Loucy (cell line): ENCODE measurements around the gene ALPK3.

Source experiments
- H2AFZ ChIP-seq: fragments of 200-600 bp; sonication (generic); 2 replicates; pipeline ENCODE4 v1.6.0; 2016; ENCODE audit warnings: antibody characterized with exemption, mild to moderate bottlenecking, low read length, moderate library complexity
- H3F3A ChIP-seq: fragments of 200-600 bp; 2 replicates; pipeline ENCODE4 v1.6.0; 2016; ENCODE audit warnings: antibody characterized with exemption, low read depth, mild to moderate bottlenecking
- H3K27me3 ChIP-seq: fragments of 200-600 bp; sonication (generic); 2 replicates; pipeline ENCODE4 v1.6.1; 2014; ENCODE audit warnings: low read length, mild to moderate bottlenecking; ENCODE audit not compliant: insufficient read depth, poor library complexity, severe bottlenecking
- H3K36me3 ChIP-seq: fragments of 200-600 bp; sonication (generic); 2 replicates; pipeline ENCODE4 v1.6.1; 2016; ENCODE audit warnings: low read length; ENCODE audit not compliant: insufficient read depth
- H3K4me1 ChIP-seq: fragments of 200-600 bp; sonication (generic); 2 replicates; pipeline ENCODE4 v1.5.1; 2014; ENCODE audit warnings: low read length, mild to moderate bottlenecking; ENCODE audit not compliant: insufficient read depth, poor library complexity, severe bottlenecking
- H3K4me2 ChIP-seq: fragments of 200-600 bp; sonication (generic); 2 replicates; pipeline ENCODE4 v1.6.0; 2014; ENCODE audit warnings: antibody characterized with exemption, low read length, low read depth, mild to moderate bottlenecking; ENCODE audit not compliant: poor library complexity, severe bottlenecking
- H3K4me3 ChIP-seq: fragments of 200-600 bp; sonication (generic); 2 replicates; pipeline ENCODE4 v1.5.1; 2014; ENCODE audit warnings: low read length, mild to moderate bottlenecking, mixed read lengths; ENCODE audit not compliant: poor library complexity, severe bottlenecking
- H3K79me2 ChIP-seq: fragments of 200-600 bp; sonication (generic); 2 replicates; pipeline ENCODE4 v1.6.1; 2014; ENCODE audit warnings: low read length; ENCODE audit not compliant: insufficient read depth
- H3K9ac ChIP-seq: fragments of 200-600 bp; sonication (generic); 2 replicates; pipeline ENCODE4 v1.6.0; 2014; ENCODE audit warnings: mild to moderate bottlenecking, low read depth, low read length, moderate library complexity; ENCODE audit not compliant: poor library complexity, severe bottlenecking
- H3K9me2 ChIP-seq: fragments of 200-600 bp; sonication (generic); replicated peaks from 2 replicates; pipeline ENCODE4 v1.6.1; 2016; ENCODE audit warnings: low read depth, low read length, mixed read lengths
- H3K9me3 ChIP-seq: fragments of 200-600 bp; sonication (generic); 2 replicates; pipeline ENCODE4 v1.6.1; 2014; ENCODE audit warnings: mild to moderate bottlenecking, antibody characterized with exemption, low read length, low read depth; ENCODE audit not compliant: insufficient read depth
- H4K20me1 ChIP-seq: fragments of 200-600 bp; sonication (generic); 2 replicates; pipeline ENCODE4 v1.6.0; 2014; ENCODE audit warnings: antibody characterized with exemption, low read length, mild to moderate bottlenecking; ENCODE audit not compliant: insufficient read depth, poor library complexity, severe bottlenecking
- EZH2phosphoT487 ChIP-seq: fragments of 200-600 bp; IDR thresholded peaks from 2 replicates; pipeline ENCODE4 v1.6.1; 2018; ENCODE audit warnings: antibody characterized with exemption, mild to moderate bottlenecking, moderate library complexity, borderline replicate concordance
- TF ChIP-seq, protein P1 (sequence below): fragments of 200-600 bp; sonication (generic); conservative IDR thresholded peaks from 2 replicates; pipeline ENCODE4 v1.5.1; 2014; ENCODE audit warnings: mild to moderate bottlenecking, antibody characterized with exemption, low read length

Gene ALPK3

DNA sequence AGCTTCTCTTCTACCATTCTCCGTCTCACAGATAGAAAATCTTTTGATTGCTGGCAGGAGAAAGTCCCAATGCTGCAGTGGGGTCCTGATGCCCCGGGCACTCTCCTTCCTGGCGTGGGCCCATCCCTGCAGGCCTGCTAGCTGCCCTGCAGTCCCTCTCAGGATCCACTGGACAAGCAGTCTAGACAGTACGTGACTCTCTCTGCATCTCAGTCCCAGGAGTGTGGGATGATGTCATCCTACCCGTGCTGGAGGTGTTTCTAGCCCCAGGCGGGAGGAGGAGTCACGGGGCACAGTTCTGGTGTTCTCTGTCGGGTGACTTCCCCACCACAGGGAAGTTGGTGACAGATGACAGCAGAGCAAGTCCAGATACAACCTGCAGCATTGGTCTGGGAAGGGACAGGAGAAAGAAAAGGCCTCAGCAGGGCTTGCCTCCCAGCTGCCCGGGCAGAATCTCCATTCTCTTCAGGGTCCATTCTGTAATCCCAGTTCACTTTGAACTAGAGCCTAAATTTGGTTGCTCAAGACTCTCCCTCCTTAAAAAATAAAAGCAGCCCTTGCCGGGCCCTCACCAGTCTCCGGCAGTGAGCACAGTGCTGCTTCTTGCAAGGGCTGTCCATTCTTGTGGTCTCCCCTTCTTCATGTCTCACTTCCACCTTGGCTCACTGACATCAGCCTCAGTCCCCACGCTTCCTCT, 97.9 kb downstream of the ALPK3 start:
- Histone ChIP-seq H3K27me3 (no peaks in the 10 kb centered on the region), H3K36me3 (no peaks in the 10 kb centered on the region), H3K9me2 (no peaks in the 10 kb centered on the region), H3K4me1 (peaks cover 17% of the 10 kb centered on the region), H4K20me1 (no peaks in the 10 kb centered on the region), H3K79me2 (no peaks in the 10 kb centered on the region), H2AFZ (peak overlapping the region; percentile 44), H3K9ac (peak overlapping the region; percentile 1), H3K9me3 (no peaks in the 10 kb centered on the region), H3F3A (no peaks in the 10 kb centered on the region), H3K4me3 (peak overlapping the region; percentile 1), H3K4me2 (peak overlapping the region; percentile 56)
- TF ChIP-seq, protein P1, sequence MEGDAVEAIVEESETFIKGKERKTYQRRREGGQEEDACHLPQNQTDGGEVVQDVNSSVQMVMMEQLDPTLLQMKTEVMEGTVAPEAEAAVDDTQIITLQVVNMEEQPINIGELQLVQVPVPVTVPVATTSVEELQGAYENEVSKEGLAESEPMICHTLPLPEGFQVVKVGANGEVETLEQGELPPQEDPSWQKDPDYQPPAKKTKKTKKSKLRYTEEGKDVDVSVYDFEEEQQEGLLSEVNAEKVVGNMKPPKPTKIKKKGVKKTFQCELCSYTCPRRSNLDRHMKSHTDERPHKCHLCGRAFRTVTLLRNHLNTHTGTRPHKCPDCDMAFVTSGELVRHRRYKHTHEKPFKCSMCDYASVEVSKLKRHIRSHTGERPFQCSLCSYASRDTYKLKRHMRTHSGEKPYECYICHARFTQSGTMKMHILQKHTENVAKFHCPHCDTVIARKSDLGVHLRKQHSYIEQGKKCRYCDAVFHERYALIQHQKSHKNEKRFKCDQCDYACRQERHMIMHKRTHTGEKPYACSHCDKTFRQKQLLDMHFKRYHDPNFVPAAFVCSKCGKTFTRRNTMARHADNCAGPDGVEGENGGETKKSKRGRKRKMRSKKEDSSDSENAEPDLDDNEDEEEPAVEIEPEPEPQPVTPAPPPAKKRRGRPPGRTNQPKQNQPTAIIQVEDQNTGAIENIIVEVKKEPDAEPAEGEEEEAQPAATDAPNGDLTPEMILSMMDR: no peak
- no peak for TF ChIP-seq EZH2phosphoT487

- no peaks in the 10 kb centered on the region for H3K27me3 ChIP-seq
- no peaks in the 10 kb centered on the region for H3K79me2 ChIP-seq
- H3K9me3 ChIP-seq: no peaks in the 10 kb centered on the region
- peak overlapping the region; percentile 56 for H3K4me2 ChIP-seq
- no peaks in the 10 kb centered on the region for H3K9me2 ChIP-seq
- TF ChIP-seq, protein P1: no peak
- no peak for TF ChIP-seq EZH2phosphoT487
- H2AFZ ChIP-seq: peak overlapping the region; percentile 44; the same call in 1 of the 2 replicates
- no peaks in the 10 kb centered on the region for H4K20me1 ChIP-seq
- peaks cover 17% of the 10 kb centered on the region for H3K4me1 ChIP-seq
- H3K9ac ChIP-seq: peak overlapping the region; percentile 1
- H3K4me3 ChIP-seq: no peak overlapping the region
- no peaks in the 10 kb centered on the region for H3K36me3 ChIP-seq
- H3F3A ChIP-seq: no peaks in the 10 kb centered on the region
Observed at GRCh38 chr15:84915606-84915958, 98.4 kb downstream of the ALPK3 start.

DNA sequence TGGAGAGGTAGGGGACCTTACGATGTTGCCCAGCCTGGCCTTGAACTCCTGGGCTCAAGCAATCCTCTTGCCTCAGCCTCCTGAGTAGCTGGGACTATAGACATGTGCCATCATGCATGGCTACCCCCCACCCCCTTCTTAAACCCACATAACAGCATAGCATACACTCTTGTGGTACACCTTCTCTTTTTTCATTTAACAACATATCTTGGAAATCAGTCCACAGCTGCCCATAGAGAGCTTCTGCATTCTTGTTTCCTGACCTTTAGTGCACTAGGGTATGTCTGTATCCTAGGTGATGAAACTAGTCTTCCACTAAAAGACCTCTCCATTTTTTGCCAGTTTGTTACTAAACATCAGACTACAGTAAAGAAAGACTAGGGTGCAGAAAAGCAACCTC, 100.3 kb downstream of the ALPK3 start:
- Histone ChIP-seq H3K9me2 (no peaks in the 10 kb centered on the region), H2AFZ (no peak overlapping the region), H4K20me1 (no peaks in the 10 kb centered on the region), H3K9ac (no peak overlapping the region), H3K27me3 (no peaks in the 10 kb centered on the region), H3K4me1 (peaks cover 17% of the 10 kb centered on the region), H3K79me2 (no peaks in the 10 kb centered on the region), H3K4me3 (no peak overlapping the region), H3K4me2 (no peak overlapping the region), H3K36me3 (no peaks in the 10 kb centered on the region), H3K9me3 (no peaks in the 10 kb centered on the region), H3F3A (no peaks in the 10 kb centered on the region)
- TF ChIP-seq, protein P1: no peak
- no peak for TF ChIP-seq EZH2phosphoT487
